Glutamatergic neuron (in vitro differentiated cells): Measurements from ENCODE around the gene KLF17. TPM values are rescaled to one million over a fixed set of nuclear protein-coding genes. Genes with fewer than 3 reads are reported as not detected.

Experiments used
- DNase-seq: peaks from one replicate; pipeline ENCODE4 v3.0.0; 2022
- H3K27ac Mint-ChIP-seq: one replicate; pipeline ENCODE4 v1.8.0; 2020; ENCODE audit warnings: mild to moderate bottlenecking, mixed read lengths, inconsistent platforms; ENCODE audit not compliant: unreplicated experiment
- H3K27me3 Mint-ChIP-seq: one replicate; pipeline ENCODE4 v1.8.0; 2020; ENCODE audit warnings: mild to moderate bottlenecking, moderate library complexity, mixed read lengths, inconsistent platforms; ENCODE audit not compliant: unreplicated experiment
- H3K36me3 Mint-ChIP-seq: one replicate; pipeline ENCODE4 v1.8.0; 2020; ENCODE audit warnings: mild to moderate bottlenecking, mixed read lengths, inconsistent platforms; ENCODE audit not compliant: unreplicated experiment
- H3K4me1 Mint-ChIP-seq: one replicate; pipeline ENCODE4 v1.8.0; 2020; ENCODE audit warnings: mild to moderate bottlenecking, low read depth, mixed read lengths, inconsistent platforms; ENCODE audit not compliant: unreplicated experiment
- H3K4me3 Mint-ChIP-seq: one replicate; pipeline ENCODE4 v1.8.0; 2020; ENCODE audit warnings: mild to moderate bottlenecking, mixed read lengths, inconsistent platforms; ENCODE audit not compliant: unreplicated experiment
- H3K9me3 Mint-ChIP-seq: one replicate; pipeline ENCODE4 v1.8.0; 2020; ENCODE audit warnings: mild to moderate bottlenecking, moderate library complexity, mixed read lengths, inconsistent platforms; ENCODE audit not compliant: unreplicated experiment
- total RNA-seq: library from RNA; stranded (reverse); fragmentation: NEBNext Ultra II Directional; extraction: Animal tissue kit (Norgen Biotek cat#: 25700); gene quantifications from one replicate; pipeline ENCODE4 v1.2.1, GENCODE V29; 2021; ENCODE audit not compliant: unreplicated experiment
- TF ChIP-seq, protein P1 (sequence below): fragments of 200-600 bp; sonication (generic); IDR thresholded peaks from one replicate; pipeline ENCODE4 v1.5.0; 2021; ENCODE audit not compliant: partially characterized antibody, unreplicated experiment

Gene KLF17
- total RNA-seq, 1 donor from 2014 or later: 10.9 TPM

DNA sequence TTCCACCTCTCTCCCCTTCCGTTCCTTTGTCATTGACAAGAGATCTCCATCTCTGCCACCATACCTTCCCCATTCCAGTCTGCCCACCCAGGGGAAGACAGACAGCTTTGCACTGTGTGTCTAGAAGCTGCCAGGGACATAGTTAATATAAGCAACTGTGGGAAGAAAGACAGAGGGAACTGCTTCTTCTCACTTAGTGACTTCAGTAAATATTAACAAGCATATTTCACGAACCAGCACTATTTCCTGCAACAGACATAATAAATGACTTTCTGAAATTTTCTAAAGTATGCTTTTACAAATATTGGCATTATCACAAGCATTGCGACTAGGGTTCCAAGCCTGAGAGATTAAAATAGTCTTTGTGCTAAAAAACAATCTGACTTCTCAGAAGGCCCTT is 44.2 kb upstream of the KLF17 start:
- H3K27ac Mint-ChIP-seq: no peak overlapping the region
- no peak for DNase-seq

DNA sequence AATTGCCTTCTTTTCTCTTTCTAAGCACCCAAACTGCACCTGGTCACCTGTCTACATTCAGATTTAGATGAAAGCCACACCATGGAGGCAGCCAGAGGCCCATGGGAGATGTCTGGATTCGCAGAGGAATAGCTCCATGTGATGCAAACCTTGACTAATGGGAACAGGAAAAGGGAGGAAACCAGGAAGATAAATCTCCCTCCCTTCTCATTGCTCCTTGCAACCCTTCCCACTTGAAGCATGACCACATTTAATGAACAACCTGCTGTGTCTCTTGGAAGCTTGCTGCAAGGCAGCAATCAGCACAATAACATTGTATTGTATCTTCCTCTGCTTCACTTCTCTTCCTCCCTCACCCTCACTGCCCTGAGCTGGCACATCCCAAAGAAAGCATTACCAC is 42.6 kb upstream of the KLF17 start:
- Mint-ChIP-seq H3K36me3 (no peaks in the 10 kb centered on the region), H3K4me3 (no peak overlapping the region), H3K9me3 (peaks cover 3% of the 10 kb centered on the region), H3K27me3 (peaks cover 4% of the 10 kb centered on the region), H3K4me1 (no peaks in the 10 kb centered on the region), H3K27ac (no peak overlapping the region)
- TF ChIP-seq, protein P1, sequence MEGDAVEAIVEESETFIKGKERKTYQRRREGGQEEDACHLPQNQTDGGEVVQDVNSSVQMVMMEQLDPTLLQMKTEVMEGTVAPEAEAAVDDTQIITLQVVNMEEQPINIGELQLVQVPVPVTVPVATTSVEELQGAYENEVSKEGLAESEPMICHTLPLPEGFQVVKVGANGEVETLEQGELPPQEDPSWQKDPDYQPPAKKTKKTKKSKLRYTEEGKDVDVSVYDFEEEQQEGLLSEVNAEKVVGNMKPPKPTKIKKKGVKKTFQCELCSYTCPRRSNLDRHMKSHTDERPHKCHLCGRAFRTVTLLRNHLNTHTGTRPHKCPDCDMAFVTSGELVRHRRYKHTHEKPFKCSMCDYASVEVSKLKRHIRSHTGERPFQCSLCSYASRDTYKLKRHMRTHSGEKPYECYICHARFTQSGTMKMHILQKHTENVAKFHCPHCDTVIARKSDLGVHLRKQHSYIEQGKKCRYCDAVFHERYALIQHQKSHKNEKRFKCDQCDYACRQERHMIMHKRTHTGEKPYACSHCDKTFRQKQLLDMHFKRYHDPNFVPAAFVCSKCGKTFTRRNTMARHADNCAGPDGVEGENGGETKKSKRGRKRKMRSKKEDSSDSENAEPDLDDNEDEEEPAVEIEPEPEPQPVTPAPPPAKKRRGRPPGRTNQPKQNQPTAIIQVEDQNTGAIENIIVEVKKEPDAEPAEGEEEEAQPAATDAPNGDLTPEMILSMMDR: no peak
- no peak for DNase-seq

More for the DNA sequence above, 44.2 kb upstream of the KLF17 start:
- TF ChIP-seq, protein P1: no peak
- Mint-ChIP-seq H3K27me3 (peaks cover 4% of the 10 kb centered on the region), H3K4me3 (no peak overlapping the region), H3K9me3 (peaks cover 3% of the 10 kb centered on the region), H3K4me1 (no peaks in the 10 kb centered on the region), H3K36me3 (no peaks in the 10 kb centered on the region)

DNA sequence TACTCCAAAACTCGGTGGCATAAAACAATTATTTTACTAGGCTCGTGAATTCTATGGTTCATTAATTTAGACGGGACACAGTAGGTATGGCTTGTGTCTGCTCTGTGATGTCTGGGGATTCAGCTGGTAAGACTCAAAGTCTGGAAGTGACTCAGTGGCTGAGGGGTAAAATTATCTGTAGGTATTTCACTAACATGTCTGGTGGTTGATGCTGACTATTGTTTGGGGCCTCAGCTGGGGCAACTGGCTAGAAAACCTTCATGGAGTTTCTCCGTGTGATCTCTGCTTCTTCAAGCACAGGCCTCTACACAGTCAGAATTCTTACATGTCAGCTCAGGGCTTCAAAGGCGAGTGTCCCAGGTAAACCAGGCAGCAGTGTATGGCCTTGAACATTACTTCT is 41.2 kb upstream of the KLF17 start:
- no peaks in the 10 kb centered on the region for H3K36me3 Mint-ChIP-seq
- no peak overlapping the region for H3K4me3 Mint-ChIP-seq
- H3K27ac Mint-ChIP-seq: no peak overlapping the region
- DNase-seq: no peak
- H3K4me1 Mint-ChIP-seq: no peaks in the 10 kb centered on the region
- H3K27me3 Mint-ChIP-seq: peaks cover 4% of the 10 kb centered on the region
- TF ChIP-seq, protein P1: no peak
- peaks cover 3% of the 10 kb centered on the region for H3K9me3 Mint-ChIP-seq

DNA sequence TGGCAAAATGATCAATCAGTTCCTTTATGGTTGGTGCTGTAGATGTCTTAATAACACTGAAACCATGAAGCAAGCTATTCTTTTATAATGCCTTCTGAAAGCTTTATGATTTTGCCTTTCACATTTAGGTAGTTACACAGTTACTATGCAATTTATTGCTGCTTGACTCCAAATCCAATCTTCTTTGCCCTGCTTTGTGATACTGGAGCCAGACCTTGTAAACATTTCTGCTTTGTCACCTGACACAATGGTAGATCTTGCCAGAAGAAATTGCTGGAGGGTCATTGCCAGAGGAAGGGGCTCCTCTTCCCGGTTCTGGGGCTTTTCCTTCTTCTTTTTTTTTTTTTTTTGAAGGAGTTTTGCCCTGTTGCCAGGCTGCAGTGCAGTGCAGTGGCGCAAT is 40.5 kb upstream of the KLF17 start:
- H3K4me3 Mint-ChIP-seq: no peak overlapping the region
- no peak overlapping the region for H3K27ac Mint-ChIP-seq
- TF ChIP-seq, protein P1: no peak
- H3K27me3 Mint-ChIP-seq: peaks cover 4% of the 10 kb centered on the region
- no peak for DNase-seq
- H3K4me1 Mint-ChIP-seq: no peaks in the 10 kb centered on the region
- no peaks in the 10 kb centered on the region for H3K36me3 Mint-ChIP-seq
- H3K9me3 Mint-ChIP-seq: peaks cover 3% of the 10 kb centered on the region

DNA sequence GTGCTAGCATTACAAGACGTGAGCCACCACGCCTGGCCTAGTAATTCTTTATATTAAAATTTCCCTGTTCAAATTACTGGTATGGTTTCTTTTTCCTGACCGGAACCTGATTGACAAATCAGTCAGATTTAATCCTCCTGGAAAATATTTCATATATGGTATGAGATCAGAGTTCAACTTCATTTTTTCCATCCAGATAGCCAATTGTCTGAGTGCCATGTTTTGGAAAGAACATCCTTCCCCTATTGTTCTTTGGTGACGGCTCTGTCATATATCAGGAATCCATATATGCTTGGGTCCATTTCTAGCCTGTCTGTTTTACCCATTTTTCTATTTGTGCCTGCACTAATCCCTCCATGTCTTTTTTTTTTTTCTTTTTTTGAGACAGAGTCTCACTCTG is 39.1 kb upstream of the KLF17 start:
- Mint-ChIP-seq H3K36me3 (no peaks in the 10 kb centered on the region), H3K9me3 (peaks cover 3% of the 10 kb centered on the region), H3K27me3 (no peaks in the 10 kb centered on the region), H3K4me1 (no peaks in the 10 kb centered on the region), H3K4me3 (no peak overlapping the region), H3K27ac (no peak overlapping the region)
- TF ChIP-seq, protein P1: no peak
- DNase-seq: no peak
